NCI-H748 treated with DMSO at 0.1 percent for 48 hours (cell line): ENCODE measurements around the gene SORCS1.

Source experiments
- DNase-seq: peaks from one replicate; lab custom pipeline; 2025; lab: John Stamatoyannopoulos, UW

SORCS1 gene

DNA sequence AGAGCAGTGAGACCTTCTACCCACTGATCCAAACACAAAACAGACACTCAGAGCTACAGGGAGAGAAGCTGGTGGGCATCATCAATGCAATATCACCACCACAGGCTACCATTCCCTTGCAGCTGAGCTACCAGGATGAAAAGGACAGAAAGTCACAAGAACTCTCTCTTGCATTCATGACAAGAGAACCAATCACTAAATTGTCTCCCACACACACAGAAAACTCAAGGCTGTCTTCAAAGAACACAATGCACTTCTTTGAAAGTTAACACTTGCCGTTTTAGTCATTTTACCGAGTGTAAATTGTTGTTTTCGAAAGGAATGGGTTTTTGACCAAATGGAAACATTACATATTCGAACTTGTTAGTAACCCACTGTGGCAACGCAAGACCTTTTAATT is 626.6 kb downstream of the SORCS1 start:
- no peak for DNase-seq

DNA sequence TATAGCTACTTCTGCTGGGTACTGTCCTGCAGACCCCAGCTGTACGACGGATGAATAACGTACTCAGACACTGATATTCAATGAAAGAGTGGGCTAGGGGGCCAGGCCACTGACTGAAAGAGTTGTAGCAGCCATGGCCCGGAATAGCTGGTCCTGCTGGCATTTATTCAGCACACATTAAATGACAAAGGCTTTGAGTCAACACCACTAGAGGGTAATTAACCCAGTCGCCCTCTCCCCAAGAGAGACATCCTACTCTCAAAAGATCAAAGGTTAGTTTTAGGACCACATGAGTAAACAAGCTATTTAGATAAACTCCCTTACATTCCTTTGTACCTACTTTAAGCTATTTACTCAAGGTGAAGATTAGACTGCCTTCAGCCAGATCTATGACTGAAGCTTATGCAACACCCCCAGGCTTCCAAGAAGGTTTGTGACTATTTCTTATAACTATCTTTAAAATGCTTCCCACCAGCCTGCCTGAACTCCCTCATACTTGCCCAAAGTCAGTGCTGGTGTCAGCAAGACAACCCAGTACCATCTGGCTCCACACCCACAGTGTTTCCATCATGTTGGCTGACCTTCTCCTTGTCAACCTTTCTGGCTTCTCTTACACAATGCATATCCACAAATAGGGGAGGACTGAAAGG is 629.1 kb downstream of the SORCS1 start:
- no peak for DNase-seq

DNA sequence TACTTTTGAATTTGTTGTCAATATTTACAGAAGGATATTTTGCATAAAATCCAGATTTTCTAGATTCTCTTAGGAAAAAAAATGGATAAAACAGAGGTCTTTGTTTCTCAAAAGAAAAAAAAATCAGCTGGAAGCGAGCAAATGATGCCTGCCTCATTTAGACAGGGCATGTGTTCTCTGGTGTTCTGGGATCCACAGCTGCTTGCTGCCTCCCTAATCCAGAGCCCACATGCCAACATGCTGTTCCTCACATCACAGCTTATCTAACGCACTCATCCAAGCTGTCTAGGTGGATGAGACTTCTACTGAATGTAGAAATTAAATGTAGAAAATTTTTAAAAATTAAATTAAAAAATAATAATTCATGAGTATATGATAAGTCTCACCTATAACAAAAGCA is 630.1 kb downstream of the SORCS1 start:
- DNase-seq: no peak

DNA sequence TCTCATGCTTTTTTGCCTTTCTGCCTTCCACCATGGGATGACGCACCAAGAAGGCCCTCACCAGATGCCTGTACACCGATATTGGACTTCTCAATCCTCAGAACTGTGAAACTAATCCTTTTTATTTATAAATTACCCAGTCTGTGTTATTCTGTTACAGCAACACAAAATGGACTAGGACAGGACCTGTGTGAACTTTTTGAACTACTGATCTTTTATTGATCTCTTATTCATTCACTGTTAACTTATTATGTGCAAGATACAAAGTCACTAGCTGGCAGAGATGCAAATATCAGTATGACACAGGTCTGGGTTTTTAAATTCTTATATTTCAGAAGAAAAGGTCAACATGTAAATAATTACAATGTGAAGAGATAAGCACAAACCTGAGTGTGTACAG is 635.8 kb downstream of the SORCS1 start:
- DNase-seq: no peak

DNA sequence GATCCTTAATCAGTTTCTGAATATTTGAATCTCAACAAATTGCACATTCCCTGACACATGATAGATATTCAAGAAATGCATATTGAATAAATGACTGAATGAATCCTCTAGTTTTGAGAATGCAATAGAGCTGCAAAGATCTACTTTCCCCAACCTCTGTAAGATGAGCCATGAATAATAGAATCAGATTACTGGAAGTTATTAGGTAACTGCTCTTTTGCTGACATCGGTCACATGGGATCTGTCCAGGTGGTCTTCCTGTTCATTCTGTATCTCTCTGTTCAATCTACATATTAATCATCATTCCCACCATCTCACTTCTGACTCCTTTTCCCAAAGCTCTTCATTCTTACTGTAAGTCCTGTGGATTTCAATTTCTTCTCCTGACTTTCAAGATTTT is 638.7 kb downstream of the SORCS1 start:
- no peak for DNase-seq
